ENCODE measurements around the gene FTO.

DNA sequence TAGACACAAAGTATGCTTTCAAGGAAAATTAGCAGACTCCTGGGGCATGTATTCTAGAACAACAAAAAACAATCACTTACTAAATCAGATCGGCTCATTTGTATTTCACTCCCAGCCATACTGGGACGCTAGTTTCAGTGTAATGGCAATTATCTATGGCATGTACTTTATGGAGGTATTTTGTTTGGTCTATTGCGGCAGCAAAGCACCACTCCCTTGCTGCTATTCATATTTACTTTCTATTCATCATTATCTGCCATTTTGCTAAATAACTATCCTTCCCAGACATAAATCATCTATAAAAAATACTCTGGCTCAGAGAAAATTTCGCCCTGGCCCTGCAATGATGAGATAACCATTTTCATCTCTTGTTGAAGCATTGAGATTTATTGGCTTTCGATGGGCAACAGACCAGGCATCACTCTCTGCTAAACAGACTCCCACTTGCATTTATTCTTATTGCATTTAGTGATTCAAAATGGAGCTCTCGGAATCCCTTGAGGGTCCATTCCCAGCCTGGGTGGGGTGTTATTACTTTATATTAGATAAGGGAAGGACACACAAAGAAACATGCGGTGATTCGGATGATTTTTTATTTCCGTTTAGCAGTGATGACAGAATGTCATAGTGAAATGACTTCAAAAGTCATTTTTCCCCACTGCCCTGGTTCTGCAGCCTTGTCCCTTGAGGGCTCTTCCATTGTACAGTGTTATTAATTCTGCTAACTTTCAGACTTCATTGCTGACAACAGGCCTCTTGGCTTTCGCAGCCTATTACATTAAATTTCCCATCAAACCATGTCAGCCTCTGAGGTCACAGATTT lies 356.9 kb downstream of the FTO start:
- no peak for TF ChIP-seq CTCF (IDR thresholded peaks at IDR 0.05)
- TF ChIP-seq POLR2A (IDR thresholded peaks at IDR 0.05) = no peak
